ENCODE data around the gene ZDHHC11B. TPM values are rescaled to one million over a fixed set of nuclear protein-coding genes. Genes with fewer than 3 reads are reported as not detected.
"Not testable (repeated sequence)": the region's sequence is repeated elsewhere in the genome, so short reads cannot be mapped to it uniquely, and the experiment has no call there.

ZDHHC11B gene
- total RNA-seq (2014; rRNA removed; shearing (Covaris generic)): not detected in 2 replicates
- not detected in 2 replicates for polyA plus RNA-seq (2016; fragmentation: Nextera tagmentation; extraction: Ambion mirVana)

DNA sequence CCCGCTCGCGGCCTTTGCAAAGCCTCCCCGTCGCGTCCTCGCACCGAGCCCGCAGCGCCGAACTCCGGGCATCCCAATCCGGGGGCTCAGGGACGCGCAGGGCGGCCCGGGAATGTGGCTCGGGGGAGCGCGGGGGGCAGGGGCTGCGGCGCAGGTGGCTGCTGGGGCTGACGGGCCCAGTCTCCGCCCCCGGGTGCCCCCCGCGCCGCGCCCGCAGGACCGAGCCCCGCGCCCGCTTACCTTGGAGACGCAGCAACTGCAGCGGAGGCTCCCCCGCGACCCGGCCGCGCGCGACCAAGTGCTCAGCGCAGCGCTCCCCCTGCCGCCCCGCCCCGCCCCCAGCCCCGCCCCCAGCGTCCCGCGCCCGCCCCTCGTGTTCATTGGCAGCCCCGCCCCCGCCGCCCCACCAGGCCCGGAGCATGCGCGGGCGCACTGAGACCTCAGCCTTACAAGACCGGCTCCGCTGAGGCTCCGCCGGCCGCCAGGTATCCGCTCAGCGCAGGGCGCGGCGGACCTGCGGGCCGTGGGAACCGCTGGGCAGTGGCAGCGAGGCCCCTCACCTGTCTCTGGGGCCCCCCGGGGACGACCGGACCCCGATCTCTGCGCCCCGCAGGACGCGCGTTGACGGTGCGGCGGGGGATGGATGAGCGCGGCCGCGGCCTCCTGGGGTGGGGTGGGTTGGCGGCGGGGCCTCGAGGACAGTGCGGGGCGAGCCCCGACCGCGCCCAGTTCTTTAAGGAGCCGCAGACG lies at the start of gene ZDHHC11B:
ZDHHC11B (minus strand) TSS at position 302 of the 750 bp plus-strand sequence. CDS start 17,810 bp downstream, outside the sequence.
- WGBS, 2 experiments (ENCODE audit: low coverage in 1 of 2, low lambda C conversion rate in 2 of 2, missing lambda C conversion rate in 2 of 2): 1 to 2% methylated on average over 39 to 66 of the region's 101 CpGs

GRCh38 chr5:834013-834412 lies 49.5 kb upstream of the ZDHHC11B start:
- WGBS, 2 experiments (ENCODE audit: low coverage in 1 of 2, low lambda C conversion rate in 2 of 2, missing lambda C conversion rate in 2 of 2): 51 to 57% methylated on average over 2 of the region's 2 CpGs
- H4K20me1 ChIP-seq (ENCODE audit: insufficient read depth); H3K27me3 ChIP-seq (replicated peaks; ENCODE audit: insufficient read depth); H3K9ac ChIP-seq; H3K4me2 ChIP-seq (ENCODE audit: unreplicated experiment); H3K4me3 ChIP-seq; H3F3A ChIP-seq (ENCODE audit: insufficient read depth); H3K9me2 ChIP-seq (ENCODE audit: insufficient read depth); DNase-seq; H3K36me3 ChIP-seq (ENCODE audit: low read depth); H3K4me1 ChIP-seq (ENCODE audit: insufficient read depth); in situ Hi-C loops (cut with MboI); H3K9me3 ChIP-seq (ENCODE audit: low read depth); H3K79me2 ChIP-seq (ENCODE audit: insufficient read depth); H3K27ac ChIP-seq; H2AFZ ChIP-seq: not testable (repeated sequence)

More for the DNA sequence above, at the start of gene ZDHHC11B:
- H3K9me2 ChIP-seq (ENCODE audit: insufficient read depth); H4K20me1 ChIP-seq (ENCODE audit: insufficient read depth); H3K9me3 ChIP-seq (ENCODE audit: low read depth); H3K9ac ChIP-seq; H3K27me3 ChIP-seq (replicated peaks; ENCODE audit: insufficient read depth); H3F3A ChIP-seq (ENCODE audit: insufficient read depth); H3K36me3 ChIP-seq (ENCODE audit: low read depth); in situ Hi-C loops (cut with MboI); H3K4me1 ChIP-seq (ENCODE audit: insufficient read depth); H3K27ac ChIP-seq; H3K79me2 ChIP-seq (ENCODE audit: insufficient read depth): not testable (repeated sequence)
- peak within 1 kb of the TSS; percentile 78 for H2AFZ ChIP-seq
- peak within 1 kb of the TSS; percentile 65 for H3K4me2 ChIP-seq (ENCODE audit: unreplicated experiment)
- peak; percentile 71 for DNase-seq
- peak within 1 kb of the TSS; percentile 66 for H3K4me3 ChIP-seq

- DNase-seq; H3K79me2 ChIP-seq (ENCODE audit: insufficient read depth); H3K36me3 ChIP-seq (ENCODE audit: low read depth); H3K9me2 ChIP-seq (ENCODE audit: insufficient read depth); H3K27ac ChIP-seq; H3K4me2 ChIP-seq (ENCODE audit: unreplicated experiment); H3K9ac ChIP-seq; H3K4me1 ChIP-seq (ENCODE audit: insufficient read depth); H3F3A ChIP-seq (ENCODE audit: insufficient read depth); H3K9me3 ChIP-seq (ENCODE audit: low read depth); in situ Hi-C loops (cut with MboI); H2AFZ ChIP-seq; H3K27me3 ChIP-seq (replicated peaks; ENCODE audit: insufficient read depth); H3K4me3 ChIP-seq; H4K20me1 ChIP-seq (ENCODE audit: insufficient read depth): not testable (repeated sequence)
- WGBS, 2 experiments (ENCODE audit: low coverage in 1 of 2, low lambda C conversion rate in 2 of 2, missing lambda C conversion rate in 2 of 2): 68 to 82% methylated on average over 7 to 19 of the region's 19 CpGs
Measured at GRCh38 chr5:828194-828593, 43.7 kb upstream of the ZDHHC11B start.

DNA sequence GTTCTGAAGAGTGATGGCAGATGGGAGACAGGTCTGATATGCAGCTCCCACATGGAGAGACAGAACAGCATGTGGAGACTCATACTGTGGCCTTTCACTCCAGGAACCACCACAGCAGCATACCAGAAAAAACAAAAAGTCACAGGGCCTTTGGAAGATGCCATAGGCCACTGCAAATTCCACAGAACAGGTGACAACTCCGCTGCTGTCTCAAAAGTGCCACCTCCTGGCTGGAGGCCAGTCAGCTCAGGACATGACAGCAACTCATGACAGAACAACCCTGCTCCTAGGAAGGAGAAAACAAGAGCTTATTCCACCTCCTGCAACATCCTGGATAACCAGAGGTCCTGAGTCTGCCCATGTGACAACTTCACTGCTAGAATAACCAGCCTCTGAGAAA lies 41.0 kb upstream of the ZDHHC11B start:
- DNase-seq; H3F3A ChIP-seq (ENCODE audit: insufficient read depth); H3K4me2 ChIP-seq (ENCODE audit: unreplicated experiment); H3K27ac ChIP-seq; H3K4me1 ChIP-seq (ENCODE audit: insufficient read depth); H3K79me2 ChIP-seq (ENCODE audit: insufficient read depth); H3K9me3 ChIP-seq (ENCODE audit: low read depth); H2AFZ ChIP-seq; H3K36me3 ChIP-seq (ENCODE audit: low read depth); H4K20me1 ChIP-seq (ENCODE audit: insufficient read depth); H3K27me3 ChIP-seq (replicated peaks; ENCODE audit: insufficient read depth); H3K4me3 ChIP-seq; H3K9ac ChIP-seq; H3K9me2 ChIP-seq (ENCODE audit: insufficient read depth); in situ Hi-C loops (cut with MboI): not testable (repeated sequence)
- WGBS, 2 experiments (ENCODE audit: low coverage in 1 of 2, low lambda C conversion rate in 2 of 2, missing lambda C conversion rate in 2 of 2): 0 to 11% methylated on average over 1 of the region's 1 CpG

DNA sequence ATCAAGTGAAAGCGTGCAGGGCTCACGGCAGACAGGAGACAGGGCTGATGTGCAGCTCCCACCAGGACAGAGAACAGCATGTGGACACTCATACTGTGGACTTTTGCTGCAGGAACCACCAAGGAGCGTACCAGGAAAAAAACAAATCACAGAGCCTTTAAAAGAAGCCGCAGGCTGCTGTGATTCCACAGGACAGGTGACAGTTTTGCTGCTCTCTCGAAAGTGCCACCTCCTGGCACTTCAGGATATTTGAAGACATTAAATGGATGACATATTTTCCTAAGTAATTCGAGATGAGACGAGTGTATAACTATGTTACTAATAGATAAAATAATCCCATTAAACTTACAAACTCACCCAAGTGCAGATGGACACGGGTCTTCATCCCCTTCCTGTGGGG lies 37.0 kb upstream of the ZDHHC11B start:
- no peak for DNase-seq
- H3K27ac ChIP-seq: no peak overlapping the region
- no peak for TF ChIP-seq EZH2phosphoT487 (IDR thresholded peaks at IDR 0.05; ENCODE audit: insufficient read depth, low read depth)
- TF ChIP-seq EZH2 (IDR thresholded peaks at IDR 0.05; ENCODE audit: insufficient read depth, poor library complexity, severe bottlenecking): no peak
- H3K27me3 ChIP-seq (replicated peaks; ENCODE audit: insufficient read depth): no peaks in the 10 kb centered on the region
- H2AFZ ChIP-seq: no peak overlapping the region
- no peaks in the 10 kb centered on the region for H3K79me2 ChIP-seq (ENCODE audit: insufficient read depth)
- H3K4me3 ChIP-seq: no peak overlapping the region
- H3K9me2 ChIP-seq (ENCODE audit: insufficient read depth): no peaks in the 10 kb centered on the region
- H3K4me2 ChIP-seq (ENCODE audit: unreplicated experiment): no peak overlapping the region
- H3K9ac ChIP-seq: no peak overlapping the region
- no peaks in the 10 kb centered on the region for H4K20me1 ChIP-seq (ENCODE audit: insufficient read depth)
- no peaks in the 10 kb centered on the region for H3K9me3 ChIP-seq (ENCODE audit: low read depth)
- H3K36me3 ChIP-seq (ENCODE audit: low read depth): no peaks in the 10 kb centered on the region
- in situ Hi-C loops (cut with MboI): no loop called here
- 52 to 60% methylated on average over 8 of the region's 8 CpGs for WGBS, 2 experiments (ENCODE audit: low coverage in 1 of 2, low lambda C conversion rate in 2 of 2, missing lambda C conversion rate in 2 of 2)
- H3K4me1 ChIP-seq (ENCODE audit: insufficient read depth): no peaks in the 10 kb centered on the region
- no peaks in the 10 kb centered on the region for H3F3A ChIP-seq (ENCODE audit: insufficient read depth)
